HG03103 (cell line): ENCODE data around the gene NRROS.
"Not testable (repeated sequence)": the region's sequence is repeated elsewhere in the genome, so short reads cannot be mapped to it uniquely, and the experiment has no call there.

ENCODE experiments used
- ATAC-seq: cut with Tn5 transposase; IDR thresholded peaks from one replicate; pipeline ENCODE4 v1.9.1; 2021; ENCODE audit warnings: low read depth; ENCODE audit not compliant: unreplicated experiment

Gene NRROS

DNA sequence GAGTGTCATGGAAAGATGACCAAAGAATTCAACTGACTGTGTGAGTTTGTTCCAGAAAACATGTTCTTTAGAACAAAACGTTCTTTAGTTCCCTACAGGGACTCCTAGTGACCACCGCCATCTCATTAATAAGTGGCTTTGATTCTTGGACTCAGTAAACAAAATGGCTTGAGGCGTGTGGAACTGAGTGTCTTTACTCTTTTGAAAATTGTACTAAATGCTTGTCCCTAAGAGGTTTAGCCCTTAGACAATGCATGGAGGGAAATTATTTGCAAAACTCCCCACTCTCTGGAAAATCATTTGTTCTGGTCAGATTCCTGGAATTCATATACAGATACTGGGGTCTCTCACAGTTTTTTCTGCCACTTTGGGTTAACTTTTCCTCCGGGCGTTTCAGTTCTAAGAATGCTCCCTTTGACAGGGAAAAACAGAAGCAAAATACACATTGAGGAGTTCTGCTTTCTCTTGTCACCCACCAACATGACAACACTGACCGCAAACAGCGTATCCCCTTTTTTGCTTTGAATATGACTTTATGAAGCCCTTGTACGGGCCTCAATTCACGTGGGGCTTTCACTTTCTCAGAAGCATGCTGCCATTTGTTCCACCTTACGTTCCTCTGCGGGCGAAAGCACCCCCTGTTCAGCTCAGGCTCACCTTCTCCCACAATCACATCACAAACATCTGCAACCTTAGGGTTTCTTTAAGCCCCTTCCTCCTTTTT lies 15.3 kb upstream of the NRROS start:
- peak; percentile 52 for ATAC-seq

- no peak for ATAC-seq
Measured at GRCh38 chr3:196624907-196625306, 14.6 kb upstream of the NRROS start.

DNA sequence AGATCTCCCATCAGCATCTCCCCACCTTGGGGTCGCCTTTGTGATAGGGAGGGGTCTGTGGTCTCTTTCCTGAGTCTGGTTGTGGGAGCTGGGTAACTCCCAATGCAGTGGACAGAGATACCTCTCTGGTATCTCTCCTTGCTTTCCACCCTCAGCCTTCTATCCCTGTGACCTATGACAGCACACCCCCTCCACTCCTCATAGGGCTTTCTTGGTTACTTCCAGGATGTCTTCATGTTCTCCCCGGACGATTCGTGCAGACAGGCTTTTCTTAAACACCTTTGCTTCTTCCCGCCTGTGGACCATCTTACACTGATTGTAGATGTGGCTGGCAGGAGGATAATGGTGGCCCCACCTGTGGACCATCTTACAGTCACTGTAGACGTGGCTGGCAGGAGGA lies 14.2 kb upstream of the NRROS start:
- no peak for ATAC-seq

DNA sequence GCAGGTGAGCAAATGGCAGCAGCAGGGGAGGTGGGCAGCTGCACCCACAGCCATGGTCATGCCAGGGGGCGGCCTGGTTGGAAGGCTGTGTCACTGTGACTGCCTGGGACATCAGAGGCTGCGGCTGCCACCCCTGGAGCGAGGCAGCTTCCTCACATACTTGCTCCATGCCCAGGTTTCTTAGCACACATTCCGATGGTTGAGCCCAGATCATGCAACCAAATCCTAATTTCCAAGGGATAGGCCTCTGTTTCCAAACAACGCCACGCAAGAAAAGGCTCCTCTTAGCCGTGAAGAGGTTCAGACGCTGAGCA lies 11.6 kb upstream of the NRROS start:
- ATAC-seq: no peak

DNA sequence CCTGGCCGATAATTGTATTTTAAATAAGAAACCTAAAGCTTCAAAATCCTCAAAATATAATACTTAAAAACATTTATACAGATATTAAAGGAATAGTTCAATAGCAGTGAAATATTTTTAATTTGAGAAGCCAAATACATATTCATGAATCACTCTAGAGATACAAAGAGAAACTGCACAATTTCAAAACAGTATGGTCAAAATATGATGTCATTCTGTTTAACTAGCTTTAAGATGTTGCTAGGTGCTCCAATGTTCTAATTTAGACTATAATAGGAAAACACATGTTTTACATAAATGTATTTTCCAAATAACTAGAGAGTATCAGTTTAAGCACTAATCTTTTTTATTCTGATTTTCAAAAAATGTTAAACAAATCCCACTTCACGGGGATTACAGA lies 10.3 kb upstream of the NRROS start:
- no peak for ATAC-seq

GRCh38 chr3:196631682-196632045 lies 7.8 kb upstream of the NRROS start:
- no peak for ATAC-seq

GRCh38 chr3:196632046-196632751 lies 7.3 kb upstream of the NRROS start:
- ATAC-seq: peak; percentile 60

DNA sequence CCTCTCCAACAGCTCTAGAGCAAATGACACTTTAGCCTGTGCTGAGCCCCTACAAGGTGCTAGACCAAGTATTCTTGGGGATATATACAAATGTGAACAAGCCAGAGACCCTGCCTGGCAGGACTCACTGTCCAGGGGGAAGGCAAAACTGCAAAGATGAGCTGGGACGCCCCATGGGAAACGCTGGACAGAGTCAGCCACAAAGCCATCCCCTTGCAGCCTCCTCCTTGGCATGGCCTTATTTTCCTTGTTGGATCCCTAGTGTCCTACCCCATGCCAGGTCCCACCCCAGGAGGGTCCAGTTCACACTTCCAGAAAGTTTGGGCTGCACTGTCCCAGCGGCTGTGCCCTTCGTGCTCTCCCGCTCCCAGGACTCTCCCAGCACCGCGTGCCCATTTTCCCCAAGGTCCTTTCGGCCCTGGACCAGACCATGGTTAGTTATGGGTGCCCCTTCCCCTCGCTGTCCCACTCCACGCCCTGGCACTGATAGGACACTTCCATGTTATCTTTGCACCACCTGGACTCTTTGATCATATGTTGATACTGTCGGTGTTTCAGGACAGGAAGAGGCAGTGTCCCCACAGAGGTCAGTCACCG lies 5.8 kb upstream of the NRROS start:
- no peak for ATAC-seq

DNA sequence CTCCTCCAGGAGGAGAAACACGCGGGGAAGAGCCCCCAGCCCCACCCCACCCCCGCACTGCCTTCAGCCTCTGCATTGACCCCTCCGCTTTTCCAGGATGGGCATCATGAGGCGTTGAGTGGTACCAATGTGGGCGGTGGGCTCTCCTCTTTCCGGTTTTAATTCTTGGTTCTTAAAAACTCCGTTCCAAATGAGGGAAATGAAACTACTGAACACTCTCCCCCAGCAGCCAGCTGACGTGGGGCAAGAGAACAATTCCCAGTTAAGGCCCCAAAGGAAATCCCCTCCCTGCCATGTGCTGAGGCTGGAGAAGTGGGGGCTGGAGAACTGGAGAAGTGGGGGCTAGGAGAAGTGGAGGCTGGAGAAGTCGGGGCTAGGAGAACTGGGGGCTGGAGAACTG lies 5.3 kb upstream of the NRROS start:
- ATAC-seq: no peak

GRCh38 chr3:196634829-196635228 lies 4.7 kb upstream of the NRROS start:
- no peak for ATAC-seq

GRCh38 chr3:196636369-196637349 lies 2.8 kb upstream of the NRROS start:
- ATAC-seq: no peak

GRCh38 chr3:196637941-196638340 lies 1.6 kb upstream of the NRROS start:
- ATAC-seq: not testable (repeated sequence)

- ATAC-seq: no peak
Measured at GRCh38 chr3:196638861-196639482, 522 bp upstream of the NRROS start.

- no peak for ATAC-seq
Measured at GRCh38 chr3:196640297-196641018, 964 bp downstream of the NRROS start.

- no peak for ATAC-seq
Measured at GRCh38 chr3:196641333-196642054, 2.0 kb downstream of the NRROS start.

DNA sequence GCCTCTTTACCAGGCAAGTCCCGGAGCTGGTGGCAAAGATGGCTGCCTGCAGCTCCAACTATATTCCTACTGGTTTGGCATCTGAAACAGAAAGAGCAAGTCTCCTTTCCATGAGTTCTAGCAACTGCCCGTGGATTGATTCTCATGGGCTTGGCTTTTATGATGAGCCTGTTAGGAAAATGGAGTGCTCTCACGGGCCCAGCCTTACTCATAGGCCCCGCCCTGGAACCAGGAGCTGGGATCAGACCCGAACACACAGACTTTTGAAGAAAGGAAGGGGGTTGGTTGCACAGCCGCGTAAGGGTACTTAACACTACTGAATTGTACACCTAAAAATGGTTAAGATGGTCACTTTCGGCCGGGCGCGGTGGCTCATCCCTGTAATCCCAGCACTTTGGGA lies 2.9 kb downstream of the NRROS start:
- no peak for ATAC-seq

DNA sequence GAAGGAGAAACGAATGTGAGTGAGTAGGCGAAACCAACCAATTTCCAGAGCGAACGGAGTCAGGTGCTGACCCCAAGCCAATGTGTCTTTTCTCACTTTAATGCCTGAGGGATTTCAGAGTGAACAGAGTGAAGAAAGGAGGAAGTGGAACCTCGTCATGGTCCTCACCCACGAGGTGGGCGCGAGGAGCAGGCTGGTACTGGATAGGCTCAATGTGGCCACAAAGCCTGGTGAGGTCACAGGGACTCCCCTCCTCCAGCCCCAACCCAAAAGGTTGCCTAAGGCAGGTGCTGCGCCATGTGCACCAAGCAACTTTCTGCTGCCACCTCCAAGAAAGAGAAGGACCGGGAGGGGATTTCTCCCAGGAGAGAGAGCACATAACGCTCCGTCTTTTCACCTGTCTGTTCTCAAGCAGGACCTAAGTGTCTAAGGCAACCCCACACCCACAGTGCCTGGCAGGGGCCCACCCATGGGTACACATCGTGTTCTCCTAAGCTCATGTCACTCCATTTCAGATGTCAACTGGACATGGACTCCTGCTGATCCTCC lies 3.8 kb downstream of the NRROS start:
- ATAC-seq: peak; percentile 71

GRCh38 chr3:196643761-196644160 lies 4.3 kb downstream of the NRROS start:
- no peak for ATAC-seq

DNA sequence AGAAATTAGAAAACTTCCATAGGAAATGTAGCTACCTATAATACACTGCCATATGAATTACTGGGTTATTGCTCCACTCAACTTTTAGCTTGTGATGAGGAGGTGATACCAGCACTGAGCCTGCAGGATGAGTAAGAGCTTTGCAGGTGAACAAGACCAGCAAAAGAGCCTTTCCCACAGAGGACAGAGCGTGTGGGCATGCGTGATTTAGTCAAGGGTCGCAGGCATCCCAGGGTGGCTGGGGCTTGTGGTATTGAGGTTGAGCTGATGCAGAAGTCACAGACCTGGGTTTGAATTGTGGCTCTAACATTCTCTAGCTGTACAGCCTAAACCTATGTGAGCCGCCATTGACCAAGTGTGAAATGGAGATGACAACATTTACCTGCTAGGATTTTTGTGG lies 5.6 kb downstream of the NRROS start:
- no peak for ATAC-seq
